ENCODE measurements around the gene TNIK.
"Not testable (repeated sequence)": the region's sequence is repeated elsewhere in the genome, so short reads cannot be mapped to it uniquely, and the experiment has no call there.

TNIK gene

DNA sequence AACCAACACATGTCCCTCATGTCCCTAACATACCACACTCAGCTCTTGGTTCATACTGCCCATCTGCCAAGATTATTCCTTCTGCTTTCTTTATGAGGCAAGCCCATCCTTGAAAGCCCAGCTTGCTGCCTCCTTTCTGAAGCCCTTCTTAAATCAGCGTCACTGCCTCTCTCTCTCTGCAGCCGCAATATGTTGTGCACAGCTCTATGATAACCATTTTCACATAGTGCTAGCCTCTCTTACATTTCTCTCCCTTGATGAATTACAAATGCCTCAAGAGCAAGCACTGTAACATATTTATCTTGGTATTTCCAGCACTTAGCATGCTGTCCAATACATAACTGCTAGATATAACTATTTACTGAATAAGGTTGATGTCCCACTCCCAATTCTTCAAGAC, 86.5 kb downstream of the TNIK start:
- CTCF ChIA-PET: no interaction called here
- TF ChIP-seq CTCF (conservative IDR thresholded peaks at IDR 0.05; ENCODE audit: low read depth): no peak
- no peak for DNase-seq (ENCODE audit: low spot score)
- POLR2A ChIA-PET (ENCODE audit: low non-redundant PET): no interaction called here
- H3K27ac ChIP-seq: no peak overlapping the region

DNA sequence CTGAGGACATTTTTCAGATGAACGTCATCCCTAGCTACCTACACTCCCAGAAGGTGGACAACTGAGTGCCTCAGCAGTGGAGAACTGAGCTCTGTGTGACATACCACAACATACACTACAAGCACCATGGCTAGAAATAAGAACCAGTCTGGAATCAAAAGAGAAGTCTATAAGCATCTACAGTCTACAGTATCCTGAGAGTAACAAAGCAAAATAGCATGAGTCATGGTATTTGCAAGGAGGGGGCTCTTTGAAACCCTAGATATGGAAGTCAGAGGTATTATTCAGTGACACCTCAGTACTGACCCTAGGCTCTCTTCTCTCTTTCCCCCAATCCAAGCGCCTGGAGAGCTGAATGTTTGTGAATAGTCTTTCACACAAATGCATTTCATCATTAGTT, 87.5 kb downstream of the TNIK start:
- no peak for DNase-seq (ENCODE audit: low spot score)
- no peak for TF ChIP-seq CTCF (conservative IDR thresholded peaks at IDR 0.05; ENCODE audit: low read depth)
- no peak overlapping the region for H3K27ac ChIP-seq
- ChIA-PET POLR2A (ENCODE audit: low non-redundant PET) (no interaction called here), CTCF (no interaction called here)

DNA sequence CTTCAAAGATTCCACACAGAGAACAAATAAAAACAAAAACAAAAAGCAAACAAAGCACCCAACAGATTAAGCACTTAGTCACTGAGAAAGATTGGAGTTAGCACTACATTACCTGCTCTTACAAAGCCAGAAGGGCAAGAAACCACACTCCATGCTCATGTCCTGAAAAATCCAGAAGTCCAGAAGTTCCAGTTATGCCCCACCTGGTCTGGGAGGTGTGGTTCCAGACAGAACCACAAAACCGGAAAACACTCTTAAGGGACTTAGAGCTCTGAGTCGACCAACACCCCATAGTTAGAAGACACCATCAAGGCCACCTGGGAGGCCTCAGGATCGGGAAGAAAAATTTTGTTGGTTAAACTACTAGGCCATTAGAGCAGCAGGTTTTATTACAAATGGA, 88.9 kb downstream of the TNIK start:
- TF ChIP-seq CTCF (conservative IDR thresholded peaks at IDR 0.05; ENCODE audit: low read depth): no peak
- ChIA-PET POLR2A (ENCODE audit: low non-redundant PET) (no interaction called here), CTCF (interaction anchor here (0.7 kb wide), 1 partner anchor 65 kb away, joined by 3 read pairs; no protein-coding TSS in a partner anchor)
- H3K27ac ChIP-seq: no peak overlapping the region
- no peak for DNase-seq (ENCODE audit: low spot score)

- H3K27ac ChIP-seq: no peak overlapping the region
- ChIA-PET POLR2A (ENCODE audit: low non-redundant PET) (no interaction called here), CTCF (interaction anchor here (0.7 kb wide), 1 partner anchor 26 kb away, joined by 4 read pairs; no protein-coding TSS in a partner anchor)
- no peak for TF ChIP-seq CTCF (conservative IDR thresholded peaks at IDR 0.05; ENCODE audit: low read depth)
- no peak for DNase-seq (ENCODE audit: low spot score)
These were observed 91.0 kb downstream of the TNIK start for GRCh38 chr3:171369156-171369555.

GRCh38 chr3:171366738-171367137, 93.5 kb downstream of the TNIK start:
- H3K27ac ChIP-seq; POLR2A ChIA-PET (ENCODE audit: low non-redundant PET); DNase-seq (ENCODE audit: low spot score): not testable (repeated sequence)
- CTCF ChIA-PET: interaction anchor here (0.6 kb wide), 1 partner anchor 407 kb away, joined by 3 read pairs; no protein-coding TSS in a partner anchor

DNA sequence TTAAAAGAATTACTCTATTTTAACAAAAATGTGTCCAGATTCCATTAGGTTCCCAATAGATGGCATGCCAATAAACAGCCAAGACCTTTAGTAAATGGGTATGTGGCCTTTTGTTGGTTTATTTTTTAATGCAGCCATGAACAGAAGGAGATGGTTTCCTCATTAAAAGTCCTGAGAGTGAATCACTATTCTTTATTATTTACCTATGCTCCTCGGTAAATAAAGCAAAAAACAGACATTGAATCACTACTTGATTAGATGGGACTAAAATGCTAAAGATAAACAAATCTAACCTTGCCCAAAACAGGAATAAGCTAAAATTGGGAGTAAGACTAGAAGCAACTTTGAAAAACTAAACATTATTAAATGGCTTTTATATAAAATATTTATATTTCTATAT, 94.2 kb downstream of the TNIK start:
- ChIA-PET CTCF (no interaction called here), POLR2A (ENCODE audit: low non-redundant PET) (no interaction called here)
- no peak for TF ChIP-seq CTCF (conservative IDR thresholded peaks at IDR 0.05; ENCODE audit: low read depth)
- DNase-seq (ENCODE audit: low spot score): no peak
- H3K27ac ChIP-seq: no peak overlapping the region

DNA sequence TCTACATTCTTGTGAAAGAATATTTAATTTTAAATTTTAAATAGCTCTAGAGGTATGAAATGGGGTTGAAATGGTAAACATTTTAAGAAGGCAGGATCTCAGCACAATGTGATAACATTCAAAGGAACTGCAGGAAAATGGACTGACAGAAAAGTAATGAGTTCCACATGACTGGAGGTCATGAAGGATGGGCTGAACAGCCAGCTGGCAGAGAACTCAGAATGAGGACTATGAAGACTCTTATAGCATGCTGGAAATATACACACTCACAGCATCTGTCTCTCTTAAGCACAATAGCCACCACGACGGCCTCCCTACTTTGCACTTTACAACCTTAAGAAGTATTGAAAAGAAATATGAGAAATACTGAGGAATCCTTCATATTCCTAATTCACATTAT, 94.7 kb downstream of the TNIK start:
- CTCF ChIA-PET: no interaction called here
- no peak for TF ChIP-seq CTCF (conservative IDR thresholded peaks at IDR 0.05; ENCODE audit: low read depth)
- no peak overlapping the region for H3K27ac ChIP-seq
- DNase-seq (ENCODE audit: low spot score): no peak
- POLR2A ChIA-PET (ENCODE audit: low non-redundant PET): no interaction called here

All from RWPE1 (cell line).